Endometrial microvascular endothelial cells (primary cell): ENCODE measurements around the gene NAA40. TPM values are rescaled to one million over a fixed set of nuclear protein-coding genes. Genes with fewer than 3 reads are reported as not detected.
"Not testable (repeated sequence)": the region's sequence is repeated elsewhere in the genome, so short reads cannot be mapped to it uniquely, and the experiment has no call there.

Experiments
- in situ Hi-C: cut with HindIII; loops from 2 replicates; pipeline ENCODE4 v1.10.0; 2017; ENCODE audit warnings: low sequenced_read_pairs, low pct_unique_long_range_greater_than_20kb; ENCODE audit errors: inconsistent ontology term
- total RNA-seq: library from RNA; depleted of rRNA; stranded (reverse); fragments of >200 nt; gene quantifications from one replicate; pipeline ENCODE4 v1.2.3, GENCODE V29; 2015; ENCODE audit errors: inconsistent ontology term

The NAA40 gene
- total RNA-seq, 1 donor from 2014 or later = 20.6 TPM

DNA sequence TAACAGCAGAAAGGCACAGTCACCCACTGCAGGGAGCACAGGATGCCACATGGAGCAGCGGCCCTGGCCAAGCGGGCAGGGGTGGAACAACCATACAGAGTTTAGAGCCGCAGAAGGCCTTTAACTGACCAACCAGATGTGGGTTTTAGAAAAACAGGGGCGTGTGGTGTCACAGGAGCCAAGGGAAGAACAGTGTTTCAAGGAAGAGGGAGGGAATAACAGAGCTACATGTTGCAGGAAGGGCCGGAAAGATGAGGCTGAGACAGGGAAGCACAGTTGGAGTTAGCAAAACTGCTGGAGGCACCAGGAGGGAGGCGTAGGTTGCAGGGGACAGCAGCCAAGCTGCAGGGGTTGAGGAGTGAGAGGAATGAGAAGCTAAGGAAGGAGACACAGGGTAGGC is 7.8 kb upstream of the NAA40 start:
- in situ Hi-C loops = no loop called here

- in situ Hi-C loops = no loop called here
Measured at GRCh38 chr11:63931876-63932275, 6.9 kb upstream of the NAA40 start.

DNA sequence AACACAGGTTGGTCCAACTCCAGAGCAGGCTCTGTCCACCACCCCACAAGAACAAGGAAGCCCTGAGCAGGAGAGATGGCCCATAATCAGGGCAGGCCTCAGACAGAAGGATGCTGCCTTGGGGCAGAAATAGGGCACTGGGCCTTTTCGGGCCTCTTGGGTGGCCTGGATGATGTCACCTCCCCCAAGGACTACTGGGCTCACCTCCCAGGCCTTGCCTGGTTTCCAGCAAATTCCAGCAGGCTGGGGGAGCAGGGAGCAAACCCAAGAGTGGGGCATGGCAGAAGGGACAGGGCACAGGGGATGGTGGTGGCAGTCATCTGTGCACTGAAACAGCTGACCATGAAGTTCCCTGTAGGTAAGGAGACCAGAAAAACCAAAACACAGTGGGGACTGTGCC is 5.3 kb upstream of the NAA40 start:
- in situ Hi-C loops = no loop called here

DNA sequence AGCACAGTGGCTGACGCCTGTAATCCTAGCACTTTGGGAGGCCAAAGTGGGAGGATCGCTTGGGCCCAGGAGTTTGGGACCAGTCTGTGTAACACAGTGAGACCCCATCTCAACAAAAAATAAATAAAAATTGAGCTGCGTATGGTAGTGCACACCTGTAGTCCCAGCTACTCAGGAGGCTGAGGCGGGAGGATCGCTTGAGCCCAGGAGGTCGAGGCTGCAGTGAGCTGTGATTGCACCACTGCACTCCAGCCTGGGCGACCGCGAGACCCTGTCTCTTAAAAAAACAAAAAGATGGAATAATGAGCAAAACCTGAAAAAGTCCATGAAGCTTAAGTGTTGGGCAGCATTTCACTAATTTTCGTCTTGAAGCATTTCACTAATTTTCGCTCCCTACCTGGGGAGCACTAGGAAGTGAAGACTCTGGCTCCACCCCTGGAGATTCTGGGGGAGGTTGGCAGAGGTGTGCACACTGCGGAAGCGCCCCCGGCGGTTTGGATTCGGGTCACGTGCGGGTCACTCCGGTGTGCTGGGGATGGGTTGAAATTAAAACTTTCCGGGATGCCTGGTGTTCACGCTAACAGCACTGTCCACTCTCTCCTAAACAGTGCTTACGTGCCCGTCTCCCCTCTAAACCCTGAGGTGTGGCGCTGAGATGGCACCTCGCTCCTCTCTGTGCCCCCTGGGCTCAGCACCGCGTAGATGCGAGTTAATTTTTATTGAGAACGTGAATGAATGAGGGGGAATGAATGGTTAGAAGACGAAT is 906 bp upstream of the NAA40 start:
- in situ Hi-C loops = no loop called here

DNA sequence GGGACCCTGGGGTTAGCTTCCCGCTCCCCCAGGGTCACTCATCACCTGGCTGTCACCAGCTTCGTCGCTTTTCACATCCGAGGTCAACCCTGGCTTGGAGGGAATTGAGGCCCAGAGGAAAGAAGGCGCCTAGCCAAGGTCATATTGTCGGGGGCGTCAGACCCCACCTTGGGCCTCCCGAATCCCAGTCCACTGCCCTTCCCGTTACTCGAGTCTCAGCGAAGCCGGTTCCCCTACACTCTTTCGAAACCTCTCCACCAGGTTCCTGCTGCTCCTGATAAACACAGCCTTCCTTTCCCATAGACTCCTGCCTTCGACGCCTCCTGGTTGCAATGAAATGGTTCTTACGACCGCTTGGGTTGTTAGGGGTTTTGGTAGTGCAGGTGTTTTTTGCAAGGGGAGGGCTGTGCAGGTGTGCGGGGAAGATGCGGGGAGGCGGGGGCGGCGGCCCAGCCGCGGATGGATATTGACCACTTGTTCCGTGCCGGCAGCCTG is 642 bp downstream of the NAA40 start:
- in situ Hi-C loops = no loop called here

DNA sequence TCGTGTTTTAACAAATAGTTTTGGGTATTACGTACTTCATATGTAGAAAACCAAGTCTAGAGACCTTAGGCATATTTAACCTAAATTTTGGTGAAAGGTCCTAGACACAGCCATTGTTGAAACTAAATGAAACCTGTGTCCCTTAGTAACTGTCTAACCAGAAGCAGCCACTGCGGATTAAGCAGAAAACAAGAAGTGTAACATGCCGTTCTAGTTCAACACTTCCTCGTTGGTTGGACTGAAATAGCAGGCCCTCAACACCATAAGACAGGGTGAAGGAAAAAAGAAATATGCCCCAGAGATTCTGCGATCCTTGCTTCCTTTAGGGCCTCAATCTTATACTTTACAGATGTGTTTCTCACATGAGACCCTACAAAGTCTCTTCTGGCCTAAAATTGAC is 2.0 kb downstream of the NAA40 start:
- in situ Hi-C loops = no loop called here

- in situ Hi-C loops = no loop called here
Measured at GRCh38 chr11:63941901-63942300, 3.1 kb downstream of the NAA40 start.

DNA sequence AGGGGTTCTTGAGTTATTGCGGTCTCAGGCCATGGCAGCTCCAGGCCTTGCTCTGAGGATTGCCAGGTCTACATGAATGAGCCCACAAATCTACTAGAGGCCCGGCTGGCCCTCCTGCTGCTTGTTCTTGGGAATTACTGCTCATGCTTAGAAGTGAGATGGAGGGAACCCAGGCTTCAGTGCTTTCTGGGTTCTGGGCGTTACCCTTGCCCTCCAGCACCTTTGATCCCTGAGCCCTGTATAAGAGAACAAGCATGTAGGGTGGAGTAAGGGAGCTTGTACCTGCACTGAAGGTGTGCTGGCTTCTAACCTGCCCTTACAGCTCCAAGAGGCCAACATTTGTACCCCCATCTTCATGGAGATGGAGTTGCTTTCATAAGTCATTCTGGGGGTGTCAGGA is 4.0 kb downstream of the NAA40 start:
- in situ Hi-C loops = no loop called here

- in situ Hi-C loops = no loop called here
Measured at GRCh38 chr11:63944987-63945386, 6.2 kb downstream of the NAA40 start.

DNA sequence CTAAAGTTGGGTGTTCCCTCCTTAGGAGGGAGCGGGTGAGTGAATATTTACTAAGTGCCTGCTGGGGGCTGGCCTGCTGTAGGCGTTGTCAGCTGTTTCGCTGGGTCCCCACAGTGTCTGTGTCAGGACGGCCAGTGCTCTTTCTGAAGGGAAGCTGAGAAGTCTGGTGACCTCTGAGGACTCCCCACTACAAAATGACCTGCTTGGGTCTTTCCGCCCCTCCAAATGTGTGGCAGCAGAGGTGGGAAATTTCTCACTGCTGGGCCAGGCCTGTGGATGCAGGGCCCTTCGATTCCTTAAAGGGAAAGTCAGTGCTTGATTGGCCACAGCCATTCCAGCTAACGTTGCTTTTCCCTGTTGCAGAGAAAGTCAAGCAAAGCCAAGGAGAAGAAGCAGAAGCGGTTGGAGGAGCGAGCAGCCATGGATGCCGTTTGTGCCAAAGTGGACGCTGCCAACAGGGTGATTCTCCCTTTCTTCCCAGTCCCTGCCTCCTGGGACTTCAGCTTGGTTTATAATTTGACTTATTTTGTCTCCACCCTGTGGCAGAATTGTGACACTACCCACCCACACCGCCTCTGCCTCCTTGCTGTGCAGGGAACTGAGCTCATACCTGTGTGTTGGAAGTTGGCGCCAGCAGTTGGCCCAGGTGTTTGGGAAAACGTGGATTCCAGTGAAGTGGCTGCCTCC is 6.8 kb downstream of the NAA40 start:
- in situ Hi-C loops = no loop called here

DNA sequence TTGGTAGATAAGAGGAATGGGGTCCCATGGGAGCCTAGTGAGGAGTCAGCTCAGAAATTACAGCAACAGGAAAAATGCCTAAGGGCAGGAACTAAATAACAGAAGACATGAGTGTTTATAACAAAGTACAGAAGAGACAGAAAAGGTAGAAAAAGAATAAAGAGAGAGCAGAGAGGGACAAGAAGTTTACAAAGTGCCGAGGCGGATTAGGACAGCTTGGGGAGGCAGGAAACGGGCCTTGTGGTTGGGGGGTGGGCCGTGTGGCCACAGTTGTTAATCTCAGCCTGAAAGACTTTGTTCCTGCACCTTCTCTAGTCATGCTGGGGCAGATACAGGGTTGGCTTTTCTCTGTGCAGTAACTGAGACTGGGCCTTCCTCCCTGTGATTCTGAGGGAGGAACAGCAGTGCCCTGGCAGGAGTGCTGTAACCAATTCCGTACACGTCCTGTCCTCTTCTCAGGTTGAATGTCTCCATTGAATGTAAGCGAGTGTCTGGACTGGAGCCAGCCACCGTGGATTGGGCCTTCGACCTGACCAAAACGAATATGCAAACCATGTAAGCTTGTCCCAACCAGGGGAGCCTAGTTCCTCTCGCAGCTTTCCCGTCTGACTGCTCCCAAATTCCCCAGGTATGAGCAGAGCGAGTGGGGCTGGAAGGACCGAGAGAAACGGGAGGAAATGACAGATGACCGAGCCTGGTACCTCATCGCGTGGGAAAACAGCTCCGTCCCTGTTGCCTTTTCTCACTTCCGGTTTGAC is 13.2 kb downstream of the NAA40 start:
- in situ Hi-C loops = no loop called here

DNA sequence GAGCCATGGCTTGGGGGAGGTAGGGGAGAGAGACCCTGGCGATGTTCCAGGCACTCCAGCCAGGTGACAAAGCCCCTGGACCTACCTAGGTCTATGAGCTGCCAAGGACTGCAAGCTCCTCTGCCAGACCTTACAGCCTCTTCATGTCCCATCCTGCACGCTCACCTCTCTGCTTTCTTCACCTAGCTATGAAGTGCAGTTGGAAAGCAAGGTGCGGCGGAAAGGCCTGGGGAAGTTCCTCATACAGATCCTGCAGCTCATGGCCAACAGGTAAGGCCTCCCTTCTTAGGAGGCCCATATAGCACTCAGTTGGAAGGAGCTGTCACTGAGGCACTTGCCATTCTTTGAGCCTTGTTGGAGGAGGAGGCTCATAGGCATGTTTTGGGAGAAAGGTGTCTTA is 13.8 kb downstream of the NAA40 start:
- in situ Hi-C loops = no loop called here

- in situ Hi-C loops = no loop called here
Measured at GRCh38 chr11:63958008-63958407, 19.2 kb downstream of the NAA40 start.

GRCh38 chr11:63961608-63962412 is 23.0 kb downstream of the NAA40 start:
- in situ Hi-C loops = no loop called here

- in situ Hi-C loops = not testable (repeated sequence)
Measured at GRCh38 chr11:63963895-63964294, 25.1 kb downstream of the NAA40 start.

GRCh38 chr11:63966444-63966843 is 27.6 kb downstream of the NAA40 start:
- in situ Hi-C loops = no loop called here

DNA sequence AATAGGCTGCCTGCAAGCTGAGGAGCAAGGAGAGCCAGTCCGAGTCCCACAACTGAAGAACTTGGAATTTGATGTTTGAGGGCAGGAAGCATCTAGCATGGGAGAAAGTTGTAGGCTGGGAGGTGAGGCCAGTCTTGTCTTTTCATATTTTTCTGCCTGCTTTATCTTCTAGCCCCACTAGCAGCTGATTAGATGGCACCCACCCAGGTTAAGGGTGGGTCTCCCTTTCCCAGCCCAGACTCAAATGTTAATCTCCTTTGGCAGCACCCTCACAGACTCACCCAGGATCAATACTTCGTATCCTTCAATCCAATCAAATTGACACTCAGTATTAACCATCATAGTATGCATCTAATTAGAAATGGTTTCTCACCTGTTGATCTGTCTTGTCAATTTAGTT is 30.7 kb downstream of the NAA40 start:
- in situ Hi-C loops = no loop called here

DNA sequence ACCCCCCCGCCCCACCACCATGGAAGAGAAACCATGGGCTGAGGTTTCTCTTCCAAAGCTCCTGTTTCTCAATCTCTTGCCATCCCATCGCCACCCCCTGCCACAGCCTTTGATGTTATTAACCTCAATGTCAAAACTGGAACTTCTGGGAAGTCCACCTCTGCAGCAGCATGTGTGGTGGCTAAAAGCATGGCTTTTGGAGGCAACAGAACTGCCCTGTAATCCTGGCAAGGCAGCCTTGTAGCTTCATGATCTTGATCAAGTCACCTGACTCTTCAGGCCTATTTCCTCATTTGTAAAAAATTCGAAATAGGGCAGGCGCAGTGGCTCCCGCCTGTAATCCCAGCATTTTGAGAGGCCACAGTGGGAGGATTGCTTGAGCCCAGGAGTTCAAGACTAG is 32.1 kb downstream of the NAA40 start:
- in situ Hi-C loops = no loop called here

DNA sequence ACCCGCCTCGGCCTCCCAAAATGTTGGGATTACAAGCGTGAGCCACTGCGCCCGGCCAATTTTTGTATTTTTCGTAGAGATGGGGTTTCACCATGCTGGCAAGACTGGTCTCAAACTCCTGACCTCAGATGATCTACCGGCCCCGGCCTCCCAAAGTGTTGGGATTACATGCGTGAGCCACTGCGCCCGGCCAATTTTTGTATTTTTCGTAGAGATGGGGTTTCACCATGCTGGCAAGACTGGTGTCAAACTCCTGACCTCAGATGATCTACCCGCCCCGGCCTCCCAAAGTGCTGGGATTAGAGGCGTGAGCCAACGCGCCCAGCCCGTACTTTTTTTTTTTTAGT is 35.1 kb downstream of the NAA40 start:
- in situ Hi-C loops = not testable (repeated sequence)
